Psoas muscle (tissue), 8 donors: ENCODE measurements around the gene TAF15. TPM values are rescaled to one million over a fixed set of nuclear protein-coding genes. Genes with fewer than 3 reads are reported as not detected.

Experiments
- ATAC-seq, 4 donors: fragments of 200-7000 bp; cut with Tn5 transposase; one replicate each; pipeline ENCODE4 v1.9.1; 2020; ENCODE audit warnings: moderate library complexity in 3 of 4, mild to moderate bottlenecking in 2 of 4
- DNase-seq, 2 donors: peaks; one replicate each; pipeline ENCODE4 v3.0.0-alpha.2; 2020
- H3K27ac ChIP-seq: fragments of 200-600 bp; one replicate; pipeline ENCODE4 v1.8.0; 2022
- H3K27me3 ChIP-seq, 3 donors: fragments of 200-600 bp in 1 of 3; one replicate each; pipeline versions ENCODE4 v1.6.1 to v1.8.0; 2013 to 2022; ENCODE audit warnings: low read length in 2 of 3, mild to moderate bottlenecking in 2 of 3, moderate library complexity in 1 of 3; ENCODE audit not compliant: insufficient read depth in 3 of 3
- H3K36me3 ChIP-seq, 2 donors: fragments of 200-600 bp in 1 of 2; one replicate each; pipeline versions ENCODE4 v1.6.1 to v1.8.0; 2013 to 2022; ENCODE audit warnings: low read depth in 1 of 2, mild to moderate bottlenecking in 1 of 2, moderate library complexity in 1 of 2; ENCODE audit not compliant: insufficient read depth in 1 of 2
- H3K4me1 ChIP-seq: fragments of 200-600 bp; one replicate; pipeline ENCODE4 v1.8.0; 2022
- H3K4me3 ChIP-seq: fragments of 200-600 bp; one replicate; pipeline ENCODE4 v1.8.0; 2022; ENCODE audit warnings: mild to moderate bottlenecking
- H3K9me3 ChIP-seq: fragments of 200-600 bp; one replicate; pipeline ENCODE4 v1.8.0; 2022
- WGBS, 3 donors: extraction: QIAGEN DNeasy Blood & Tissue Kit; methylation state at CpG; one replicate each; pipeline versions ENCODE4 v1.1.6 to v1.1.7; 2013; 5-methylcytosine and 5-hydroxymethylcytosine counted together
- intact Hi-C, 2 donors: fragments of 100-400 bp; cut with DNase I; formaldehyde crosslinking; loops; one replicate each; pipeline versions ENCODE4 v1.11.0 to v1.14.2; 2022
- polyA plus RNA-seq, 3 donors: library from polyadenylated mRNA; stranded (reverse); fragments of 200-250 nt; gene quantifications; one replicate each; pipeline ENCODE4 v1.2.3, GENCODE V29; 2013
- total RNA-seq, 4 donors: library from RNA; stranded (reverse); fragmentation: NEBNext Ultra II Directional in 2 of 4; extraction: Animal tissue kit (Norgen Biotek cat#: 25700) in 2 of 4; gene quantifications; one replicate each; pipeline versions ENCODE4 v1.2.1 to v1.2.4, GENCODE V29; 2021 to 2023
- TF ChIP-seq, protein P1 (sequence below): fragments of 200-600 bp; IDR thresholded peaks from one replicate; pipeline ENCODE4 v1.8.0; 2022; ENCODE audit warnings: antibody characterized with exemption
- donor health status: healthy with polysubstance abuse.
- donor health status: DM: no; HTN: no; CAD: no; lungs with moderate emphysema.
- donor health status: Bipolar disorder and iron deficiency.
- donor health status: healthy.
- donor health status: DM: yes; HTN: yes; CAD: no.
- donor health status: DM: no; HTN: no; CAD: no.
- donor health status: DM: no; HTN: no; CAD: no.
- donor health status: DM: yes; HTN: yes; CAD: no.

Gene TAF15
- total and polyA plus RNA-seq, 7 donors, result 51.9 to 141 (median 105) TPM

GRCh38 chr17:35766903-35767510 is 42.3 kb upstream of the TAF15 start:
- Histone ChIP-seq H3K4me1 (peaks cover 6% of the 10 kb centered on the region), H3K9me3 (no peaks in the 10 kb centered on the region), H3K36me3 (no peaks in the 10 kb centered on the region), H3K4me3 (no peak overlapping the region), H3K27me3 (no peaks in the 10 kb centered on the region), H3K27ac (no peak overlapping the region)
- 48 to 51% (median 51%) methylated on average over 7 of the region's 7 CpGs for WGBS, 3 donors
- TF ChIP-seq, protein P1, sequence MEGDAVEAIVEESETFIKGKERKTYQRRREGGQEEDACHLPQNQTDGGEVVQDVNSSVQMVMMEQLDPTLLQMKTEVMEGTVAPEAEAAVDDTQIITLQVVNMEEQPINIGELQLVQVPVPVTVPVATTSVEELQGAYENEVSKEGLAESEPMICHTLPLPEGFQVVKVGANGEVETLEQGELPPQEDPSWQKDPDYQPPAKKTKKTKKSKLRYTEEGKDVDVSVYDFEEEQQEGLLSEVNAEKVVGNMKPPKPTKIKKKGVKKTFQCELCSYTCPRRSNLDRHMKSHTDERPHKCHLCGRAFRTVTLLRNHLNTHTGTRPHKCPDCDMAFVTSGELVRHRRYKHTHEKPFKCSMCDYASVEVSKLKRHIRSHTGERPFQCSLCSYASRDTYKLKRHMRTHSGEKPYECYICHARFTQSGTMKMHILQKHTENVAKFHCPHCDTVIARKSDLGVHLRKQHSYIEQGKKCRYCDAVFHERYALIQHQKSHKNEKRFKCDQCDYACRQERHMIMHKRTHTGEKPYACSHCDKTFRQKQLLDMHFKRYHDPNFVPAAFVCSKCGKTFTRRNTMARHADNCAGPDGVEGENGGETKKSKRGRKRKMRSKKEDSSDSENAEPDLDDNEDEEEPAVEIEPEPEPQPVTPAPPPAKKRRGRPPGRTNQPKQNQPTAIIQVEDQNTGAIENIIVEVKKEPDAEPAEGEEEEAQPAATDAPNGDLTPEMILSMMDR, result peak; percentile 42
- no peak for ATAC-seq
- DNase-seq, result no peak
- intact Hi-C loops, result loop anchor here in 1 of 2 donors (2.0 kb wide), 1 partner anchor 42 kb away; the partner anchor contains the start of gene TAF15

DNA sequence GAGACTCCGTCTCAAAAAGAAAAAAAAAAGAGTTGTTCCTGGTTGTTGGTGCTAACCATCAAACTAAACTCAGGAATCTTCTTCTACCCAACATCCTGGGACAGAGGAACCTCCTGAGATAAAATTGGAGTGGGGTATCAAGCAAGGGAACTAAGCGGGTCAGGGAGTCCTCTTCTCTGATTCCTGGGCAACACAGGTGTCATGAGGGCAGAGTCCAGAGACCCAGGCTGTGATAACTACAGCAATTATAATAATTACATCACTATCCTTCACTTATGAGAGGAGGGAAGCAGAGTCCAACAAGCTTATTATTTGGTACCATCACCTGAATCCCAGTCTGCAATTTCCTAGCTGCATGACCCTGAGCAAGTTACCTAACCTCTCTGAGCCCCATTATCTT is 40.5 kb upstream of the TAF15 start:
- Histone ChIP-seq H3K36me3 (no peaks in the 10 kb centered on the region), H3K27ac (no peak overlapping the region), H3K9me3 (no peaks in the 10 kb centered on the region), H3K4me1 (peaks cover 6% of the 10 kb centered on the region), H3K4me3 (no peak overlapping the region), H3K27me3 (no peaks in the 10 kb centered on the region)
- WGBS, 3 donors, result 94 to 100% (median 98%) methylated on average over 2 of the region's 2 CpGs
- no peak for DNase-seq
- TF ChIP-seq, protein P1, result no peak
- intact Hi-C loops, result no loop called here
- no peak for ATAC-seq

- H3K27me3 ChIP-seq, result no peaks in the 10 kb centered on the region
- WGBS, 3 donors, result 93 to 96% (median 94%) methylated on average over 48 of the region's 48 CpGs
- intact Hi-C loops, result no loop called here
- no peaks in the 10 kb centered on the region for H3K36me3 ChIP-seq
- H3K27ac ChIP-seq, result no peak overlapping the region
- TF ChIP-seq, protein P1, result no peak
- no peaks in the 10 kb centered on the region for H3K9me3 ChIP-seq
- no peak overlapping the region for H3K4me3 ChIP-seq
- ATAC-seq (no peak), DNase-seq (no peak)
- H3K4me1 ChIP-seq, result no peaks in the 10 kb centered on the region
These were observed 39.3 kb upstream of the TAF15 start for GRCh38 chr17:35769895-35770486.

GRCh38 chr17:35773129-35773528 is 36.2 kb upstream of the TAF15 start:
- Histone ChIP-seq H3K27me3 (no peaks in the 10 kb centered on the region), H3K9me3 (no peaks in the 10 kb centered on the region), H3K27ac (no peak overlapping the region), H3K4me1 (no peaks in the 10 kb centered on the region), H3K36me3 (no peaks in the 10 kb centered on the region), H3K4me3 (no peak overlapping the region)
- DNase-seq, result no peak
- ATAC-seq, result no peak
- intact Hi-C loops, result no loop called here
- TF ChIP-seq, protein P1, result no peak
- WGBS, 3 donors, result 83 to 91% (median 86%) methylated on average over 13 to 20 of the region's 20 CpGs
